EH (cell line): ENCODE results near the gene THBD.
A peak's percentile ranks its signal among the peaks of the same experiment; 100 is the strongest.

Source experiments
- DNase-seq: peaks from one replicate; pipeline ENCODE4 v3.0.0-alpha.2; 2015; ENCODE audit warnings: low read depth

THBD gene

DNA sequence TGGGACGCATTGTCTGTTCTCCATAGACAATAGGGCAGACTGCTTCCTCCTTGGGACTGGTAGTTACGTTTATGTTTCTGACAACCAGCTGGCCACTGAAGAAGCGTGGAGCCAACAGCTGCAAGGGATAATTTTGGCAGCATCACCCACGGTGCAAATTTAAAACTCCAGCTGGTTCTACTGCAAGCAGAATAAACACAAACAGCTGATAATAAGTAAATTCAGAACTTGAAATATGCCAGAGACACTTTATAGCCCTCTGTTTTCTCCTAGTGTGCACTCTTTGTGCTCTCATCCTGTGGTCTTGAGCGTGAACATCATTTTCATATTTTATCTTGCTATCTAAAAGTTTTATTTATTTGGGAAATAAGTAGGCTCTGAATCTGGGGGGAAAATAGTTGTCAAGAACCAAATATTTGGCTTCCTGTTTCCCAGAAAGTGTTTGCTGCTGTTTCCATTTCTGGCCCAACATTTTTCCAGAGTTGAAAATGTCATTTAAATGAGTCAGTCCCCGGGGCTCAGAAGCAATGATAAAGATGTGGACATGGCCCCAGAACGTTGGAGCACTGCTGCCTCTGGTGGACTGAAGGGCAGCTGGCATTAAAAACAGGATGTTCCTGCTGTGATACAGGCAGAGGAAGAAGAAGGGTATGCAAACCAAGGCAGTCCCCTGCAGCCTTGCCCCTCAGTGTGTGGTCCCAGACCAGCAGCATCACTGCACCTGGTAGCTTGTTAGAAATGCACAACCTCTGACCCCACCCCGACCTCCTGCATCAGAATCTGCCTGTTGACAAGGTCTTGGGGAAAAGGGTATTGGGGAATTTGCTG lies 12.5 kb upstream of the THBD start:
- peak; percentile 90 for DNase-seq

DNA sequence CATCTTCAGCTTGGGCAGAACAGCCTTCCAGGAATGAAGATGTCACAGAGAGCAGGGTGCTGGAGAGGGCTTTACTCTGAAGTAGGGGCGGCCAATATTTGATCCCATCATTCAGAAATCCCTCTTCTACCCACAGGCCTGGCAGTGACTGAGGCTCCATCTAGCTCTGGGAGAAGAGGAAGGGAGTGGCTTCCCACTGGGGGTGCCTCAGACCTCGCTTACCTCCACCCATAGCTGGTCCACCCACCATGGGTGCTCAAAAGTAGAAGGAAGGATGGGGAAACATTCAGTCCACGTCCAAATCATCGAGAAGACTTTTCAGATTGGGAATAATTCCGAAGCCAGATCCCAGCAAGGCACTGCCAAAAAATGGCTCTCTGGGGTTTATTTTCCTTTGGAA lies 11.8 kb upstream of the THBD start:
- no peak for DNase-seq

DNA sequence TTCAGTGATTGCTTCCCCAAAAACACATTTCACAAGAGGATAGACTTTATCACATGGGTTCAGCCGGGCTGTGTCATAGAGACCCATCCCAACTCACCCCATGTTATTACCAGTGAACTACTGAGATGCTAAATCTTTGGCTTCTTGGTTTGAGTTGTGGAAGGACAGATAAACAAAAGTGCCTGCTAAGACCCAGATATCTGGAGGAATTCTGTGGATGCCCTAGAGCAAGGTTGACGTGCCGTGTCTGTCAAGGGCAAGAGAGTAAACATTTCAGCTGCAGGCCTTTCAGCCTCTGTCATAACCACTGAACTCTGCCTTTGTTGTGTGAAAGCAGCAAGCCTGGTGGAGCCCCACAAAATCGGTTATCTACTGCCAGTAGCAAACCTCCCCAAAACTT lies 11.2 kb upstream of the THBD start:
- no peak for DNase-seq

- DNase-seq = no peak
These were observed 10.4 kb upstream of the THBD start for GRCh38 chr20:23059846-23060245.

- no peak for DNase-seq
These were observed 9.5 kb upstream of the THBD start for GRCh38 chr20:23059001-23059400.

- no peak for DNase-seq
These were observed 8.8 kb upstream of the THBD start for GRCh38 chr20:23058240-23058639.

- DNase-seq = no peak
These were observed 3.4 kb upstream of the THBD start for GRCh38 chr20:23052904-23053303.

DNA sequence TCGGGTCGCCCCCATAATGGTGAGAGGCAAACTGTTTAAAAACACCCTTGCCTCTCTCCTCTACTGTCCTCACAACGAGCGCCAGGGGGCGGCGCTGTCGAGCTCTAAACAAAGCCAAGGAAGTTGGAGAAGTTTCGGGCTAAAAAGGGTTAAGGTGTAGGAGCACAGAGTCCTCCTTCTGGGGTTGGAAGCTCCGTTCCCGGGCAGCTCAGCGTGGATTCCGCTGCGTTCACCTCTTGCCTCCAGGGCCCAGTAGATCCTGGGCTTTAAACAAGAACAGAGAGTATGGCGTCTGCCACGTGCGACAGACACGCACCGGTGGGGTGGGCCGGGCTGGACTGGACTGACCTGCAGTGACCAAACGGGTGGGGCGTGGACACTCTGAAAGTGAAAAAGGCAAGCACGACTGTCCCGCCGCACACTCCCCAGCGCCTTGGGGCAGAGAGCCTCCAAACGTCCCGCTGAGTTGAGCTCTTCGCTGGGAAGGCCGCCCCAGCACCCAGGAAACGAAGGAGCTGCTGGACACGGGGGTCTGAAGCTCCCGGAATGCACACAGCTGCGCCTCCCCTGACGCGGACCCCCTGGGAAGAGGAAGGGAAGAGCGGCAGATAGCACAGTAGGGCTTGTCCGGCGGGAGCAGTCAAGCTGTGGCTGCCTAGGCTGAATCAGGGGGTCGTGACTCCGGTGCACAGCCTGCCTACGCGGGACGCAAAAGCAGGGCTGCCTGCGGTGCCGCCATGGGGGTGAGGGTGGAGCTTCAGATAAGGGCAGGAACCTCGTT lies 1.6 kb upstream of the THBD start:
- peak; percentile 58 for DNase-seq

DNA sequence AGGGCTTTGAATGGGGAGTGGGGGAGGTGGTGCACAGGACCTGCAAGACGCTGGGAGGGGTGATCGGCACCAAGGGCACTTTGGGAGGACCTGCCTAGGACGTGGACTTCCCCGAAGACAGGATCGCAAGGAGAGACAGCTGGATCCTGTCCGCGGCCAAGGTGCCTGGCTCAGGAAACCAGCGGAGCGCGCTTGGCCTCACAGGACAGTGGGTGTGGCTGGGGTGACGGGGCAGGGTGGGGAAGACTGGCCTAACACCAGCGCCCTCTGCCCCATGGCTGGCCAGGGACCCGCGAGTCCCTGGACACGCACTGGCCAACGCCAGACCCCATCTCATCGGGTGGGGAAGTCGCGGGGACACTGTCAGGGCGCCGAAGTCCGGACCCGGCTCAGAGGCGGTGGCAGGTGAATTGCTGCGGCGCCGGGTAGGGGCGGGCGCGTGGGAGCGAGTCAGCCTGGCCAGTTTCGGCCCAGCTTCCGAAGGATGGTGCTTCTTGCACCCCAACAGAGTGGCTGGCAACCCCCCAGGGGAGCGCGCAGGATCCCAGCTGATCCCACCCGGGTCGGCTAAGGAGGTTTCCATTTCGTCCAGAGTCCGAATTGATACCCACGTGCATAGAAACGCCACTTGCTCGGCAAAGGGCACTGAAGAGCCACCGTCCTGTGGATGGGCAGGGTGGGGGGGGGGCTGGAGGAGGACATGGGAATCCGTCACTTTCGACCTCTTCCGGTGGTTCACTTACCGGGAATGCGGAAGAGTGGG lies 785 bp upstream of the THBD start:
- DNase-seq = no peak

- peak; percentile 16 for DNase-seq
These were observed 930 bp downstream of the THBD start for GRCh38 chr20:23048283-23049200.

DNA sequence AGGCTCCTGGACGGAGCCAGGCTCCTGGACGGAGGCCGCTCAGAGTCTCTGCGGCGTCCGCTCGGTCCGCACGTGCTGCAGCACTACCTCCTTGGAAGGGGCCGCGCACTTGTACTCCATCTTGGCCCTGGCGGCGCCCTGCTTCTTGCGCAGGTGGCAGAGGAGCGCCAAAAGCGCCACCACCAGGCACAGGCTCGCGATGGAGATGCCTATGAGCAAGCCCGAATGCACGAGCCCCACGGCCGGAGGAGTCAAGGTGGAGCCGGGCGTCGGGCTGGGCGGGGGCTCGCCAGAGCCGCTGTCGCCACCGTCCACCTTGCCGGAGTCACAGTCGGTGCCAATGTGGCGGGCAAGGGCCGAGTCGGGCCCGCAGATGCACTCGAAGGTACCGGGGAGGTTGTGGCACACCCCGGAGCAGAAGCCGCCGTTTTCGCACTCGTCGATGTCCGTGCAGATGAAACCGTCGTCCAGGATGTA lies 1.7 kb downstream of the THBD start:
- DNase-seq = no peak

DNA sequence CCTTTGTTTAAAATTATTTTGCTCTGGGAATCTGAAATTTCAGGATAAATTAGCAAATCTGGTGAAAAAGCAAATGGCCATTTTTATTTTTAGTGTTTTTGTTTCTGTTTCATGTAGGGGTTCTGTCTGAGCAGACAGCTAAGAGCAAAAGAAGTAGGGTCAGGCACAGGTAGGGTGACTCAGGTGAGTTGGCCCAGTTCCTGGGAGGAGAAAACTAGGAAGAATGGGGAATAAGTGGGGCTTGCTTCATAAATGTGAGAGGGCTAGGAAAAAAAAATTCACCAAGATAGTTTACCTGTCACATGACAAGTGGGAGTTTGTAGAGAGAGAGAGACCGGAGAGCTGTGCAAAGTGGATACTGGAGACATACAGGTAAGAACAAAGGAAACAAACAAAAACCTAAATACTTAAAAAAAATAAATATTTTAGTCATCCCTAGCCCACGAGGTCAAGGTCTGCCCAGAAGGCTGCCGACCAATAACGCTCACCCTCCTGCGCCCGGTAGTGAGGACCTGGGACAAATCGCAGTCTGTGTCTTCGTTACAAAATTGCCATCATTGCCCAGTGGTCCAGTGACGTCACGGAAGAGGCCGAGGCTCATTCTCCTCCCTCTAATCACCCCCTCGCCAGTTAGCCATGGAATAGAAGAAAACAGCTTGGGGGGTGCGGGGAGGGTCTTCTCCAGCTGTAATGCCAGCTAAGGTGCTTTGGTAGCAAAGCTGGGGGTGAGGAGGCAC lies 2.3 kb downstream of the THBD start:
- no peak for DNase-seq

- DNase-seq = no peak
These were observed 3.0 kb downstream of the THBD start for GRCh38 chr20:23046431-23046830.

- no peak for DNase-seq
These were observed 6.1 kb downstream of the THBD start for GRCh38 chr20:23043376-23043775.

DNA sequence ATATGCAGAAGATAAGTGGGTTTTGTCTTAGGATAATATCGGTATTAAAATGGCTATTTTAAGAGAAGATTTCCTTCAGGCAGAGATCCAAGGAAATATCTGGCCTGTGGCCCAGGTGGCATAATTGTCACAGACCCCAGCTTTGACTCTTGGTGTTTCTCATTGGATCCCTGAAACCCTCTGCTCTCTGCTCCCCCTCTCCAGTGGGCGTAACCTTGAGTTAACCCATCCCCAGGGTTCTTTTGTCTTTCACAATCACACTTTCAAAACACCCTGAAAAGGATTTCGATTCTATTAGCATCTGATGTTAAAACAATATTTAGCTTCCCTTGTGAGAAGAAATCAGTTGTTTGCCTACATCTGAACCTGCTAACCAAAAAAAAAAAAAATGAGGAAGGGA lies 7.2 kb downstream of the THBD start:
- no peak for DNase-seq

DNA sequence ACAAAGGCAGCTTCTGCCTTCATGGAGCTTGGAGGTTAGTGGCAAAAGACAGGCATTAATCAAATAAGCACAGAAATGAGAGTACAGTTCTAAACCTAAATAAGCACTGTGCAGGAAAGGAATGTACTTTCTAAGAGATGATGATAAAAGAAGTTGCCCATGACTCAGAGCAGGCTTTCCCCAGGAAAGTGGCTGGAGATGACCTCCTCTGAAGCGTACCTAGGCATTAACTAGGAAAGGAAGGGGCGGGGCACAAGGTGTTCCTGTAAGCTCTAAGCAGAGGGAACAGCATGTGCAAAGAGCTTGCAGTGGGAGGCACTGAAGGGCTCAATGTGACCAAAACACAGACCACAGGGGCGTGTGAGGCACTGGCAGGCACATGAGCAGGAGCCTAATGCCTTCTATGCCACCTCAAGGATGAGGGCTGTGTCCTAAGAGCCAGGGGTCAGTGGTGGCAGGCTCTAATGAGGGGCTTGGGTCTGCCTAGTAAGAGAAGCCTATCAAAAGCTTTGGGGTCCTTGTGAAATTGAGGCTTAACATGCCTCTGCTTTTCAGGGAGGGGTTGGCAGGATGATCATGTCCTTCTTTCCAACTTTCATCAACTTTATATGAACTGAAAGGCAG lies 9.5 kb downstream of the THBD start:
- DNase-seq = no peak

- peak; percentile 13 for DNase-seq
These were observed 10.2 kb downstream of the THBD start for GRCh38 chr20:23039136-23039875.

GRCh38 chr20:23037017-23037481 lies 12.4 kb downstream of the THBD start:
- no peak for DNase-seq

- no peak for DNase-seq
These were observed 13.1 kb downstream of the THBD start for GRCh38 chr20:23036371-23036770.
